Measurements from ENCODE around the gene TLX3. TPM values are rescaled to one million over a fixed set of nuclear protein-coding genes. Genes with fewer than 3 reads are reported as not detected.

TLX3 gene
- total RNA-seq = 0.14 and 0.58 TPM in 2 replicates

GRCh38 chr5:171308453-171309275 lies at the start of gene TLX3:
Gene TLX3 (plus strand): TSS chr5:171309248. CDS start chr5:171309366, 118 bp downstream.
- Histone ChIP-seq H3K27me3 (ENCODE audit: control insufficient read depth, insufficient read depth, low read length) (peaks cover 96% of the 10 kb centered on the region), H3K36me3 (ENCODE audit: control insufficient read depth, insufficient read depth, low read length) (no peaks in the 10 kb centered on the region), H3K4me3 (ENCODE audit: low read depth, low read length) (no peak within 1 kb of the TSS)
- no peak for TF ChIP-seq CTCF (IDR thresholded peaks at IDR 0.05; ENCODE audit: insufficient read depth, low read length, poor library complexity, severe bottlenecking)
- DNase-seq (ENCODE audit: low read depth) = no peak

DNA sequence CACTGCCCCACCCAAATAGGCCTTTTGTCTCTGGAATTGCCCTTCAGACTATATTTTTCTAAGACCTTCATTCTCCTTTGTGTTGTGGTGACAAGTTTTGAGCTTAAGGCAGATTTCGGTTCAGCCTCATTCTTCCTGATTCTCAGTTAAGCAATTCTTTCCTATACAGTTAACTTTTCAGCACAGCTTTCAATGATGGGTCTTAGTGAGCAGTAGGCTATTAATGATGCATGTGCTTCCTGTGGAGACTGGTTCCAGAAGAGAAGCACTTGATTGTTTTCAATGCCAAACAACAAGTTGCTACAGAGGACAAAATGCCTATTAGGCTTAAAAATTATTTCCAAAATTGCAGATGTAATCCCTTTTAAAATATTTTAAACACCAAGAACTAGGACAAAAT lies 47.7 kb upstream of the TLX3 start:
- Histone ChIP-seq H3K36me3 (ENCODE audit: control insufficient read depth, insufficient read depth, low read length) (no peaks in the 10 kb centered on the region), H3K27me3 (ENCODE audit: control insufficient read depth, insufficient read depth, low read length) (no peaks in the 10 kb centered on the region), H3K4me3 (ENCODE audit: low read depth, low read length) (no peak overlapping the region)
- no peak for TF ChIP-seq CTCF (IDR thresholded peaks at IDR 0.05; ENCODE audit: insufficient read depth, low read length, poor library complexity, severe bottlenecking)
- DNase-seq (ENCODE audit: low read depth) = no peak

- Histone ChIP-seq H3K36me3 (ENCODE audit: control insufficient read depth, insufficient read depth, low read length) (no peaks in the 10 kb centered on the region), H3K27me3 (ENCODE audit: control insufficient read depth, insufficient read depth, low read length) (no peaks in the 10 kb centered on the region), H3K4me3 (ENCODE audit: low read depth, low read length) (no peak overlapping the region)
- DNase-seq (ENCODE audit: low read depth) = no peak
- no peak for TF ChIP-seq CTCF (IDR thresholded peaks at IDR 0.05; ENCODE audit: insufficient read depth, low read length, poor library complexity, severe bottlenecking)
These were observed 47.1 kb upstream of the TLX3 start for GRCh38 chr5:171261904-171262303.

- no peak for DNase-seq (ENCODE audit: low read depth)
- no peaks in the 10 kb centered on the region for H3K36me3 ChIP-seq (ENCODE audit: control insufficient read depth, insufficient read depth, low read length)
- no peak overlapping the region for H3K4me3 ChIP-seq (ENCODE audit: low read depth, low read length)
- no peaks in the 10 kb centered on the region for H3K27me3 ChIP-seq (ENCODE audit: control insufficient read depth, insufficient read depth, low read length)
- TF ChIP-seq CTCF (IDR thresholded peaks at IDR 0.05; ENCODE audit: insufficient read depth, low read length, poor library complexity, severe bottlenecking) = no peak
These were observed 45.9 kb upstream of the TLX3 start for GRCh38 chr5:171263181-171263580.

GRCh38 chr5:171264843-171265242 lies 44.2 kb upstream of the TLX3 start:
- Histone ChIP-seq H3K4me3 (ENCODE audit: low read depth, low read length) (no peak overlapping the region), H3K36me3 (ENCODE audit: control insufficient read depth, insufficient read depth, low read length) (no peaks in the 10 kb centered on the region), H3K27me3 (ENCODE audit: control insufficient read depth, insufficient read depth, low read length) (no peaks in the 10 kb centered on the region)
- no peak for TF ChIP-seq CTCF (IDR thresholded peaks at IDR 0.05; ENCODE audit: insufficient read depth, low read length, poor library complexity, severe bottlenecking)
- DNase-seq (ENCODE audit: low read depth) = no peak

Data from kidney epithelial cell (primary cell).